Stimulated activated CD4-positive, alpha-beta T cell treated with anti-CD3 and anti-CD28 coated beads, TNF-alpha, amount 100 ng/mL, for 4 hours (primary cell): ENCODE results near the gene NFX1.

Source experiments
- DNase-seq, 3 experiments: peaks; one replicate each; pipeline ENCODE4 v3.0.0-alpha.2; 2020; ENCODE audit warnings: low read depth in 3 of 3

NFX1 gene

DNA sequence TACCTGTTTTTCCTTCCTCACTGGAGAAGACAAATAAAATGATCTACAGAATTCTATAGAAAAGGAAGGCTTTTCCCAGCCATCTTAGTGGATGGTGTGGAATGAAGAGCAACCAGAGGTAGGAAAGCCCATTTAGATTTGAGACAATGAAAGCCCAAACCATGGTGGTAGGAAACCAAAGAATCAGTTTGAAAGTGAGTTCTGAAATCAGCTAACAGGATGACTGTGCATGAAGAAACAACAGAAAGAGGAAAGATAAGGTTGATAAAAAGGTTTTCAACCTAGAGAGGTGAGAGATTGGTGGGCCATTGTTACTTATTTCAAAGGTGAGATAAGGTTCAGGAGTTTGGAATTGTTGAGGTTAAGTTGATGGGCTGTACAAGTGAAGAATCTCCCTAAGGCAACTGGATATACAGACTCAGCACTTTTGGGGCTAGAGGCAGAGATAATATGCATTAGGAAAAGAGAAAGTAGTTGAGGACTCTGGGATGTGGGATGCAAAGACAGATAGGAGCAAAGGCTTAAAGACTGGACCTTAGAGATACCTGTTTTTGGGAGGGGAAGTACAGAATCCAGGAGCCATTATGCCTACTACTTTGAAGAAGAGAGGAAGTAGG, 23.1 kb upstream of the NFX1 start:
- no peak for DNase-seq

DNA sequence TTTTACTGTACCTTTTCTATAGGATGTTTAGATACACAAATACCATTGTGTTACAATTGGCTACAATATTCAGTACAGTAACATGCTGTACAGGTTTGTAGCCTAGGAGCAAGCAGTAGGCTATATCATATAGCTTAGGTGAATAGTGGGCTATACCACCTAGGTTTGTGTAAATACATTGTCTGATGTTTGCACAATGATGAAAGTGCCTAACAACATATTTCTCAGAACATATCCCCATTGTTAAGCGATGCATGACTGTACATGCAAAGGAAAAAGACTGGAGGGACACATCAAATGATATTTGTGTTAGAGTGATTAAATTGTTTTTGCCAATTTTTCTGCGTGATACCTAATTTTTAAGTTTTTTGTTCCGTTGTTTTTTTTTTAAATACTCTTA, 20.2 kb upstream of the NFX1 start:
- no peak for DNase-seq

DNA sequence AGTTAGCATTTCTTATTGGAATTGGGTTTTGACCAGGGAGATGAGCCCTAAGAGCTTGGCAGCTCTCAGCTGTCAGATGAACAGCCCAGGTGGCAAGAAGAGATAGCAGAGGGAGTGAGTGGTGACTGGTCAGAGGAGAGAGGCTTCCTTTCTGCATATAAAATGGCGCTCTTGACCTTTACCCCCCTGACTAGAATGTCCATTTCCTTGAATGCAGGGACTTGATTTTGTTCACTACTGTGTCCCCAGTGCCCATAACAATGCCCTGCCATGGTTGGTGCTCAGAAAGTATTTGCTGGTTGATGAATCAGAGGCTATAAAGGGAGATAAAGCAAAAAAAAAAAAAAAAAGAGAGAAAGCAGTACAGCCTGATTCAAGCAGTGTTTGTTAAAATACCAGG, 18.3 kb upstream of the NFX1 start:
- DNase-seq: no peak

DNA sequence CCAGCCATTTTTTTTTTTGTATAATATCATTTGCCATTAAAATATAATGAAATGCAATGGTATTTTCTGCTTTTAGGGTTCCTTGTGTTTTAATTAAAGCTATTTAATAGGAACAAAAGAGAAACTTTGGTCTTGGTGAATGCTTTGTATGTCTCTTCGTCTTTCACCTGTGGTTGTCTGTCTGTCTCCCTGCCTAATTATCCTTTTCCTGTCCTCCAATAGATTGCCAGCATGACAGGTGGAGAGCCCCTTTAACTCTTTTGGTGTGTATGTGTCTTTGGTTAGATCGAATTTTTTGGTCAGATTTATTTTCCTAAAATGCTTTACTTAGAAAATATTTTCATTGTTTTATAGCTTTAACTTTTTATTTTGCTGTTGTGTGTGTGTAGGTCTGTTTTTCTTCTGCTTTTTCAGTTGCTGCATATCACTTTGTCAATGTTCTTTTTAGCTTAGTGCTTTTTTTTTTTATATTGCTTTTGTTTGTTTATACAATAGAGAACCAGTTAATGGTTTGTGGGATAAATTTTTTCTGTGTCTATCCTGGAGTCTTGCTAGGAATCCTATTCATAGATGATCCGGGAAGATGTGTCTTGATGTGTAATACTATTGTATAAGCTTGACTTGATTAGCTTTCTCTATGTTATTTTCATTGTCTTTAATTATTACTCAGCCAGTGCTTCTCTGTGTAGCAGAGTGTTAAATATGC, 16.9 kb upstream of the NFX1 start:
- no peak for DNase-seq

DNA sequence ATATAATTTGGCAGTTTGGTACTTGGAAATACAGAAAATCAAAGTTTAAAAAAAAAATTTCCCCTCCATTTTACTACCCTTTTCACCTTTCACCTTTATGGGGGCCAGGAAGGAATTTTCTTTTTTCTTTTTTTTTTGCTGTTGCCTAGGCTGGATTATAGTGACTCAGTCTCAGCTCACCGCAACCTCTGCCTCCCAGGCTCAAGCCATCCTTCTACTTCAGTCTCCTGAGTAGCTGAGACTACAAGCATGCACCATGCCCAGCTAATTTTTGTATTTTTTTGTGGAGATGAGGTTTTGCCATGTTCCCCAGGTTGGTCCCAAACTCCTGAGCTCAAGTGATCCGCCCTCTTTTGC, 16.4 kb upstream of the NFX1 start:
- DNase-seq: no peak

DNA sequence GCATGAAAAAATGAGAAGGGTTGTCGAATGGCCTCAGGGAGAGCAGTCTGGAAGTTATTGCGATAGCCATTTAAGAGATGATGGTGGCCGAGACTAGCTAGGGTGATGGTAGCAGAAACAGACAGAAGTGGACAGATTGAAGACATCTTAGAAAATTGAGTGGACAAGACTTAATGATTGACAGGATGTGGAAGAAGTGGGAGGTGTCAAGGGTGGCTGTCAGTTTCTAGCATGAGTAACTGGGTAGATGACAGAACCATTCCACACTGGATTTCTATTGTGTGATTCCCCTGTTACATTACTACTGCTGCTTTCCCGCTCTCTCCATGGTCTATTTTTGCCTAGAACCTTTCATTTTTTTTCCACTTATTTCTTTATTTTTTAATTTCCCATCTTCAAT, 12.8 kb upstream of the NFX1 start:
- DNase-seq: no peak

DNA sequence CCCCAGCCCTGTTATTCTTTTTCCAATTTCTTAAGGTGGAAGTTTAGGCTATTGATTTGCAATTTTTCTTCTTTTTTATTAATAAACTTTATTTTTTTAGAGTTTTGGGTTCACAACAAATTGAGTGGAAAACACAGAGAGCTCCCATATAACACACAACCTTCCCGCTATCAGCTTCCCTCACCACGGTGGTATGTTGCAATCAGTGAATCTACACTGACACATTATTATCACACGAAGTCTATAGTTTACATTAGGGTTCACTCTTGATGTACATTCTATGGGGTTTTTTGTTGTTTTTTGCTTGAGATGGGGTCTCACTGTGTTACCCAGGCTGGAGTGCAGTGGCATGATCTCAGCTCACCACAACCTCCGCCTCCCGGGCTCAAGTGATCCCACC, 4.8 kb upstream of the NFX1 start:
- no peak for DNase-seq

DNA sequence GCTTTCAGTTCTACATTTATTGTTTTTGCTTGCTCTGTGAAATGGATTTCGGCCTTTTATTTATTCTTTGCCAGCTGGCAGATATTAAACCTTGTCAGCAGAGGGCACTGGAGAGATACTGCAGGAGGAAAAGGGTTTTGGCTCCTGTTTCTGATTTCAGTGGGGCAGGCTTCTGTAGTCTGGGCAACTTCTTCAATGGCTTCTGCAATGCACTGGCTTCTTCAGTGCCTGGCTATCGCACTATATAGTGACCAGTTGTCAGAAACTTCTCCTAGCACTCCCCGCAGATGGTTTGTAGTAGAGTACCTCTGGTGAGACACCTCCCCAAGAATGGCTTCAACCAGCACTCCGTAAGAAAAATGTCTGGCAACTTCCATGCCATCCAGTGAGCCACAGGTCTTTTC, 3.2 kb upstream of the NFX1 start:
- peak in 1 of 3 experiments; percentile 15 for DNase-seq

DNA sequence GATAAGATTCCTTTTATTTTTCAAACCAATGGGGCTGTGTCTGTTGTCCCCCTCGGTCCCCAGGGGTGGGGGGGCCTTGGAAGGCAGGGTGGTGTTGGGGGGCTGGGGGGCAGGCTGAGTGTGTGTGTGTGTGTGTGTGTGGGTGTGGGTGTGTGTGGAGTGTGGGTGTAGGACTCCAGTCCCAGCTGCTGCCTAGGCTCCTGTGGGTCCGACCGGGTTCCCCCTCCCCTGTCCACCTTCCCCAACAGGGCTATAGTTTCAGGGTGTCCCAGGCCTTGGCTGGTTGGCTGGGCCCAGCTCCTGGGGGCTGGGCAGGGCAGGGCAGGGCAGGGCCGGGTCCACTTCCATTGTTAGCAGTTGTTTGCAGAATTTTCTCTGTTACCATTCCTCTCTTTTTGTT, 2.1 kb upstream of the NFX1 start:
- DNase-seq: no peak

DNA sequence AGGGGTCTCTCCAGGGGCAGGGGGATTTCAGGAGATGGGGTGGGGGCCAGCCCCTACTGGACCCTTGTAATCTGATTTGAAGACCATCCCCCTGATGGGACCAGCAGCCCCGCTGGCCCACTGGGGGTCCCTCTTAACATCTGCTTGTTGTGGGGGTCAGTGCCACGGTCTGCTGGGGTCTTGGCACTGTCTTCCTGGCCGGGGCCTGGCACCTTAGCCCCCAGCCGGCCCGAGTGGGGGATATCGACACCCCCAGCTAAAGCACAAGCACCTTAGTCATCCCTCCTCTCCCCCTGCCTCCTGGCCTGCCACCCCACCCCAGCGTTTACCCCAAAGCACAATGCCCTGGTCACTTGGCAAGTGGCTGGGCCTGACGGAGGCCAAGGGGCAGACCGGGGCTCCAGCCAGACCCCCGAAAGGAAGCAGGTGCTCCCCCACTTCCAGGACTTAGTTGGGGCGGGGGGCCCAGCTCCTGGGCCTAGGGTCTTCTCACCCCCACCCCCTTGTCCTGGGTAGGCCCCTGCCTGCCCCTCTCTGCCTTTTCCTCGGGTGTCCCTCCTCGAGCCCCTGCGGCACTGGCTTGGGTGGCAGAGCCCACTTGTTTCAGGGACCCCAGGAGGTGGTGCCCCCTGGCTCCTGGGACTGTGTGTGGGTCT, 1.4 kb upstream of the NFX1 start:
- no peak for DNase-seq

DNA sequence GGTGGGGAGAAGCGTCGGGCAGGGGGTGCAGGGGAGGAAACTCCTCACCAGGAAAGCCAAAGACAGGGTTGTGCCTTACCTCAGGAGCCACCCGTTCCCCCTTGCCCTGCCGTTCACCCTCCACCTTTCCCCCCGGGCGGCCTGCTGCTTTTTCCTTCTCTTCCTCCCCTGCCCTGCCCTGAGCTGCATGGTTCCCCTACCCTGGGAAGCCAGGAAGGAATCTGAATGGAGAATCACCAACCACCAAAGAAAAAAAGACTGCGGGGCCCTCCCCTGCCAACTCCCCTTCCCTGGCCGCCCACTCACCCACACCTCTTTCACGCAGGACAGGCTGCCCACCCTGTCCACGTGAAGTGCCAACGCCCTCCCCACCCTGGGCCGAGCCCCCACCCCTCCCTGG, 820 bp upstream of the NFX1 start:
- DNase-seq: peak in 1 of 3 experiments; percentile 23

DNA sequence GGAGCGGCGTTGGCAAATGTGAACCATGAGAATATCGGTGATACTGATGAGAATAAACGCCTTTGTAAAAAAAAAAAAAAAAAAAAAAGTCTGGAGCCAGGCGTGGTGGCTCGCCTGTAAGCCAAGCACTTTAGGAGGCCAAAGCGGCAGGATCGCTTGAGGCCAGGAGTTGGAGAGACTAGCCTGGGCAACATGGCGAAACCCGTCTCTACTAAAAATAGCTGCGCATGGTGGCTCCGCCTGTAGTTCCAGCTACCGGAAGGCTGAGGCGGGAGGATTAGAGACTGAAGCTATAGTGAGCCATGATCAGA, 425 bp upstream of the NFX1 start:
- no peak for DNase-seq

DNA sequence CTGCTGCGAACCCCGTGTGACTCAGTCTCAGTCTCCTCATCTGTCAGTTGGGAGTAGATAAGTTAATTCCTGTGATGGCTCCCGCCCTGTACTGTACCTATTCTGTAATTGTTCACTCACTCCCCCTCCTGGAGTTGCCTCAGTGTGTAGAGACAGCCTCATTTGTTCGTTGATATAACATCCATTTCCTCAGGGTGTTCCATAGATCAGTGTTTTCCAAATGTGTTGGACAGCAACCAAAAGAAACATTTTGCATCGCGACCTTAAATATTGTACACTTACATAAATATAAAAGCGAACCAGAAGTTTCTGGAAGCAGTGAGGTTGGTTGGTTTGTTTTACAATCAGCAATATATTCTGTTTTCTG, 698 bp downstream of the NFX1 start:
- DNase-seq: no peak

DNA sequence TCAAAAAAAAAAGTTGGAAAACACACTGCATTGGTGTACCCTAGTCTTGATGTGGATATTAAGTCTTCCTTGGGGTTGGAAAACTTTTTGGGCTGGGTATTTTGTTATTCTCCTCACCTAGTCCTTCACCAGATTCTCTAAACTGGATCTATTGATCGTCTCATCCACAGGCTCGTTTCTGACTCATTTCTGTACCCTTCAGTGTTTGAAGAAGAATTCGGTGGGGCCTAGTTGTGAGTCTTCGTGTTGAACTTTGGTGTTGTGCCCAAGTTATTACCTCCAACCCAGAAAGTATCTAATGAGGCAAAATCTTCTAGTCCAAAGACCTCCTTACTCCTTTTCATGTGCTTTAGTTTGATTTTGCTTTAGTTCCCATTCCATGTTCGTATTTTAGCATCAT, 1.6 kb downstream of the NFX1 start:
- no peak for DNase-seq

DNA sequence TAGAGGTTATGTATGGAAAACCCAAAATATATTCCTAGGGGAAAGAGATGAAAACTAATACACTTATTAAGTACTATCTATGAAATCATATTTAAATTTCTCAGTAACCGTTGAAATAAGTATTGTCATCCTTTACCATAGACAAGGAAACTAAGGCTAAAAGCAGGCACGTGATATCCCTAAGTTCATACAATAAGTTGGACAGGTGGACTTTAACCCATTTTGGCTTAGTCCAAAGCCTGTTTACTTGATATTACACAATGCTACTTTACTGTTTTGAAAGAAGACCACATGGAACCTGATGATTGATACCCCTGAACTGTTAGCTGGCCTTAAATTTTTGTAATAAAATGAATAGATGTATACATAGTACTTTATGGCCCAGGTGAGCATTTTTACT, 3.5 kb downstream of the NFX1 start:
- no peak for DNase-seq

DNA sequence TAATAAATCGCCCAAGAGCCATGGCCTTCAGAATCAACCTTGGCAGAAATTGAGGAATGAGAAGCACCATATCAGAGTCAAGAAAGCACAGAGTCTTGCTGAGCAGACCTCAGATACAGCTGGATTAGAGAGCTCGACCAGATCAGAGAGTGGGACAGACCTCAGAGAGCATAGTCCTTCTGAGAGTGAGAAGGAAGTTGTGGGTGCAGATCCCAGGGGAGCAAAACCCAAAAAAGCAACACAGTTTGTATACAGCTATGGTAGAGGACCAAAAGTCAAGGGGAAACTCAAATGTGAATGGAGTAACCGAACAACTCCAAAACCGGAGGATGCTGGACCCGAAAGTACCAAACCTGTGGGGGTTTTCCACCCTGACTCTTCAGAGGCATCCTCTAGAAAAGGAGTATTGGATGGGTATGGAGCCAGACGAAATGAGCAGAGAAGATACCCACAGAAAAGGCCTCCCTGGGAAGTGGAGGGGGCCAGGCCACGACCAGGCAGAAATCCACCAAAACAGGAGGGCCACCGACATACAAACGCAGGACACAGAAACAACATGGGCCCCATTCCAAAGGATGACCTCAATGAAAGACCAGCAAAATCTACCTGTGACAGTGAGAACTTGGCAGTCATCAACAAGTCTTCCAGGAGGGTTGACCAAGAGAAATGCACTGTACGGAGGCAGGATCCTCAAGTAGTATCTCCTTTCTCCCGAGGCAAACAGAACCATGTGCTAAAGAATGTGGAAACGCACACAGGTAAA, 4.5 kb downstream of the NFX1 start:
- DNase-seq: no peak

DNA sequence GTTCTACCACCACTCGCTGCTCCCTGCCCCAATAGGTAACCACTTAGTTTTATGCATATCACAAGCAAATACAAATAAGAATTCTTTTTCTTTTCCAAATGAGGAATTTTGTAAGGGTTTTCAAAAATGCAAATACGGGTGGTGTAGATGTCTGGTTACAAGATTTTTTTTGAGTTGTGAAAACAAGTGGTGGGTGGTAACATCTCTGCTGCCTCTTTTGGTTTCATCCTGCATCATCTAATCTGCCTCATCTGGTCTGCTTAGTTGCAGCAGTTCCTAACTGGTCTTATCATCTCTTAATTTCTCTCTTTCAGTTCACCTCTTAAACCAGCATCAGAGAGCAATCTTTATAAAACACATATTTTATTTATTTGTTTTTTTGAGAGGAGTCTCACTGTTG, 5.3 kb downstream of the NFX1 start:
- DNase-seq: no peak

DNA sequence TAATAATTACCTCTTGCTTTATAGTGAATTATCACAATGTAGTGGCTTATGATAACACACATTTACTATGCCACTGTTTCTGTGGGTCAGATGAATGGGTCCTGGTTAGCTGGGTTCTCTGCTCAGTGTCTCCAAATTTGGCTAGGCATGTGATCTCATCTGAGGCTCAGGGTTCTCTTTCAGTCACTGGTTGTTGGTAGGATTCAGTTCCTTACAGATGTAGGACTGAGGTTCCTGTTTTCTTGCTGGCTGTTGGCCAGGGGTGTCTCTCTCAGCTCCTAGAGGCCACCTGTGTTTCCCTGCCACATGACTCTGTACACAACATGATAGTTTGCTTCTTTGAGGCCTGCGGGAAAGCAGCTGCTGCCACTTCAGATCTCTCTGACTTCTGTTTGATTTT, 7.1 kb downstream of the NFX1 start:
- DNase-seq: no peak

DNA sequence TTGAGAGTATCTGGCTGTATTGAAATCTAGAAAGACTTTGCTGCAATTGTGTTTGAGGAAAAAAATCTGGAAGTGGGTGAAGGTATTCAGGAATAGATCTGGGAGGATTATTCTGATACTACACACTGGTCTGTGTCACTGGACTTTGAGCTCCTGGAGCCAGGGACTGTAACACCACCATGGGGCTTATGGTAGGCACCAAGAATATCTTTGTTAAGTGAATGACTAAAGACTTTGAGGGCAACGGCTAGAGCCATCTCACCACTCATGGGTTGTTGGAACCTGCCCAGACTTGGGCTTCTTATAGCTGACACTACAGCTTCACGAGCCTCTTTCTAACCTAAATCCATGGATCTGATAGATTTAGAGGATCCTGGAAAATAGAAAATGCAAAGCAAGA, 10.2 kb downstream of the NFX1 start:
- no peak for DNase-seq

DNA sequence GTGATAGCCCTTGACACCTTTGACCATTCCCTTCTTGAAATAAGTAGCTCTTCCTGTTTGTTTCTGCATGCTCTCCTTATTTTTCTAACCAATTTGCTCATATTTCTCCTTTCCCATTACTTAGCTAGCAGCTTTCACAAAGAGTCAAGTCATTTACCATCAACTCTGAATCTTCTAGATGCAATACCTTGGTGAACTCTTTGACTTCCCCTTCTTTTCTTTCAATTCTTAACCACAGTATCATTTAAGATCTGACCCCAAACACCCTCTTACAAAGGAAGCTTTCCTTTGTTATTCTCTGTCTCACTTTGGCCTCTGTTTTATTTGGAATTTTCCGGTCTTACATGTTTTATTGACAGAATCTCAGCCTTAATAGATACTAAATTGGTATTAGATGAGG, 14.0 kb downstream of the NFX1 start:
- DNase-seq: no peak

DNA sequence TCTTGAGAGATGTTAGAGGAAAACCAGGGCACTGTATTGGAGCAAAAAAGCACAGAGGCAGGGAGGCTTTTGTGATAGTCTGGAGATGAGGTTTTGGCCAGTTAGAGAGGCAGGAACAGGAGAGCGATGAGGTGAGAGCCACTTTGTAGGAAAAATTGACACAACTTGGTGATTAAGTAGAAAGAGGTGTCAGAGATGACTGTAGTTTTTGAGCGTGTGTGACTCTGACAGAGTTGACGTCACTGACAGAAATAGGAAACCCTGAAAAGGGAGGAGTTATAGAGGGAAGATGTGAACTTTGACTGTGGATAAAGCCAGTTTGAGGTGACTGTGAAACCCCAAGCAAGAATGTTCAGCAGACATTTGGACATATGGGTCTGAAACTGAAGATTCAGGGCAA, 15.7 kb downstream of the NFX1 start:
- DNase-seq: no peak

DNA sequence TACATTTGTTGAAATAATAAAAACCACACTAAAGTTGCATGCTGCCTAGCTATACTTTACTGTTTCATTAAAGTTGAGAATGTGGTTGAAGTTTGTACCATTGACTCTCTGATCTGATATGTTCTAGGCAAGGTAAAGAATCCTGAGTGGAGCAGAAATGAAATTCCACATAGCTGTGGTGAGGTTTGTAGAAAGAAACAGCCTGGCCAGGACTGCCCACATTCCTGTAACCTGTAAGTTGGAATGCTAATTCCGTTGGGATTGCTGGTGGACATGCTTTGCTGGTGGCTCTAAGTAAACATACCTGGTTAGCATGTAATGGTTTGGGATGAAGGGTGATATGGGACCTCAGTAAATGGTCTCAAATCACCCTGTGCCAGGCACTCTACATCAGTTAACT, 16.8 kb downstream of the NFX1 start:
- DNase-seq: no peak

DNA sequence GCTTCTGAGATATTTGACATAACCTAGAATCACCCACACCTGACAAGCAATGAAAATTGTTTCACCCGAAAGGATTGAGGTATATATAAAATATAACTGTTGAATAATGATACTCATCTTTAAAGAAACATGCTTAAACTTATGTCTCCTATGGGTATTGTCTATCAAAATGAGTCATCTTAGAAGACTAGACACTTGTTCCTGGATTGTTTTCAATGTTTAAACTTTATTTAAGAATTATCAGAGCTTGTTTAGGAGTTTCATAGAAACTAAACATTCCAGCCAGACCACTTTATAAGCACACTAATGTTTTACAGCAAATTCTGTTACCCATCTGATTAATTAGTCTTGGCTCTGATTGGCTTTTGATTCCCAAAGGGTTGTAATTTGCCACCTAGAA, 19.6 kb downstream of the NFX1 start:
- no peak for DNase-seq
